Calu3 (cell line): Measurements from ENCODE around the gene MAP1LC3B. TPM values are rescaled to one million over a fixed set of nuclear protein-coding genes. Genes with fewer than 3 reads are reported as not detected.

Source experiments
- BruUV-seq: library from RNA; stranded (reverse); fragments of 400-500 nt; replicated peaks from 2 replicates; lab custom pipeline; 2021; lab: Mats Ljungman, UMichigan
- CTCF ChIA-PET: fragments of 300-600 bp; sonication (Branson Sonifier 250); formaldehyde crosslinking; loops from one replicate; lab custom pipeline; 2022; ENCODE audit warnings: antibody characterized with exemption; lab: Charles Lee
- DNase-seq: peaks from one replicate; pipeline ENCODE4 v3.0.0; 2022
- H3K27ac Mint-ChIP-seq: one replicate; pipeline ENCODE4 v1.8.0; 2022; ENCODE audit warnings: mixed read lengths; ENCODE audit not compliant: unreplicated experiment
- H3K27me3 Mint-ChIP-seq: one replicate; pipeline ENCODE4 v1.8.0; 2022; ENCODE audit warnings: mixed read lengths; ENCODE audit not compliant: unreplicated experiment
- H3K36me3 Mint-ChIP-seq: one replicate; pipeline ENCODE4 v1.8.0; 2022; ENCODE audit warnings: mild to moderate bottlenecking, moderate library complexity, mixed read lengths; ENCODE audit not compliant: insufficient read depth, unreplicated experiment
- H3K4me1 Mint-ChIP-seq: one replicate; pipeline ENCODE4 v1.8.0; 2022; ENCODE audit warnings: mild to moderate bottlenecking, low read depth, mixed read lengths; ENCODE audit not compliant: unreplicated experiment
- H3K4me3 Mint-ChIP-seq: one replicate; pipeline ENCODE4 v1.8.0; 2022; ENCODE audit warnings: mild to moderate bottlenecking, low read depth, moderate library complexity, mixed read lengths; ENCODE audit not compliant: unreplicated experiment
- H3K9me3 Mint-ChIP-seq: one replicate; pipeline ENCODE4 v1.8.0; 2022; ENCODE audit warnings: low read depth, mixed read lengths; ENCODE audit not compliant: unreplicated experiment
- CTCF ChIP-seq: fragments of 200-600 bp; IDR thresholded peaks from one replicate; pipeline ENCODE4 v1.8.0; 2022; ENCODE audit warnings: antibody characterized with exemption; ENCODE audit not compliant: unreplicated experiment
- intact Hi-C: fragments of 100-400 bp; cut with micrococcal nuclease; formaldehyde crosslinking; loops from one replicate; pipeline ENCODE4 v1.10.0; 2022; ENCODE audit not compliant: unreplicated experiment
- total RNA-seq: library from RNA; stranded (reverse); gene quantifications from 2 replicates; pipeline ENCODE4 v1.2.3, GENCODE V29; 2022

The MAP1LC3B gene
- total RNA-seq, 1 experiment from 2014 or later = 71.5 TPM

GRCh38 chr16:87418644-87419043 is 26.5 kb downstream of the MAP1LC3B start:
- Mint-ChIP-seq H3K36me3 (peaks cover 64% of the 10 kb centered on the region), H3K4me1 (no peaks in the 10 kb centered on the region), H3K9me3 (no peaks in the 10 kb centered on the region), H3K27me3 (no peaks in the 10 kb centered on the region), H3K27ac (no peak overlapping the region), H3K4me3 (no peak overlapping the region)
- BruUV-seq = no TSS peak
- no peak for DNase-seq
- CTCF ChIA-PET = no interaction called here
- intact Hi-C loops = loop anchor here (10.0 kb wide), 1 partner anchor 156 kb away; no protein-coding TSS in a partner anchor
- no peak for TF ChIP-seq CTCF

GRCh38 chr16:87420026-87421002 is 28.2 kb downstream of the MAP1LC3B start:
- no peaks in the 10 kb centered on the region for H3K4me1 Mint-ChIP-seq
- H3K27me3 Mint-ChIP-seq = no peaks in the 10 kb centered on the region
- peaks cover 53% of the 10 kb centered on the region for H3K36me3 Mint-ChIP-seq
- no peaks in the 10 kb centered on the region for H3K9me3 Mint-ChIP-seq
- peak; percentile 57 for TF ChIP-seq CTCF
- BruUV-seq = no TSS peak
- no peak overlapping the region for H3K27ac Mint-ChIP-seq
- intact Hi-C loops = no loop called here
- peak; percentile 41 for DNase-seq
- CTCF ChIA-PET = interaction anchor here (0.6 to 1.1 kb wide), 5 partner anchors 8 to 216 kb away, joined by 3 to 4 read pairs (median 3); no protein-coding TSS in a partner anchor
- no peak overlapping the region for H3K4me3 Mint-ChIP-seq

GRCh38 chr16:87421003-87421912 is 29.1 kb downstream of the MAP1LC3B start:
- TF ChIP-seq CTCF = no peak
- no peak overlapping the region for H3K4me3 Mint-ChIP-seq
- no peak overlapping the region for H3K27ac Mint-ChIP-seq
- no peaks in the 10 kb centered on the region for H3K4me1 Mint-ChIP-seq
- no peaks in the 10 kb centered on the region for H3K27me3 Mint-ChIP-seq
- intact Hi-C loops = no loop called here
- peaks cover 44% of the 10 kb centered on the region for H3K36me3 Mint-ChIP-seq
- BruUV-seq = no TSS peak
- no peak for DNase-seq
- H3K9me3 Mint-ChIP-seq = no peaks in the 10 kb centered on the region
- CTCF ChIA-PET = interaction anchor here (0.6 to 1.1 kb wide), 5 partner anchors 8 to 215 kb away, joined by 3 to 4 read pairs (median 3); no protein-coding TSS in a partner anchor

GRCh38 chr16:87422106-87422505 is 30.0 kb downstream of the MAP1LC3B start:
- H3K4me3 Mint-ChIP-seq = no peak overlapping the region
- H3K9me3 Mint-ChIP-seq = no peaks in the 10 kb centered on the region
- no peaks in the 10 kb centered on the region for H3K27me3 Mint-ChIP-seq
- intact Hi-C loops = no loop called here
- DNase-seq = no peak
- H3K36me3 Mint-ChIP-seq = peaks cover 44% of the 10 kb centered on the region
- H3K4me1 Mint-ChIP-seq = no peaks in the 10 kb centered on the region
- BruUV-seq = no TSS peak
- no peak overlapping the region for H3K27ac Mint-ChIP-seq
- CTCF ChIA-PET = no interaction called here
- no peak for TF ChIP-seq CTCF
